Fibroblast of skin of scalp (primary cell): ENCODE results near the gene EMILIN1.

Experiments used
- DNase-seq: peaks from one replicate; pipeline ENCODE4 v3.0.0-alpha.2; 2013

EMILIN1 gene

GRCh38 chr2:27127883-27128667 lies 49.7 kb downstream of the EMILIN1 start:
- DNase-seq, result no peak

GRCh38 chr2:27128668-27129571 lies 50.5 kb downstream of the EMILIN1 start:
- no peak for DNase-seq

- DNase-seq, result no peak
Observed at GRCh38 chr2:27130396-27130795, 52.0 kb downstream of the EMILIN1 start.

- no peak for DNase-seq
Observed at GRCh38 chr2:27131429-27131828, 53.0 kb downstream of the EMILIN1 start.

GRCh38 chr2:27133195-27133875 lies 54.9 kb downstream of the EMILIN1 start:
- no peak for DNase-seq

GRCh38 chr2:27133905-27134780 lies 55.7 kb downstream of the EMILIN1 start, which contains the start of gene PREB:
Gene PREB, minus strand, starts transcription at chr2:27134636. Its CDS starts 215 bp downstream, at chr2:27134421.
- DNase-seq, result peak; percentile 96

GRCh38 chr2:27134781-27135477 lies 56.5 kb downstream of the EMILIN1 start:
- DNase-seq, result no peak

- DNase-seq, result no peak
Observed at GRCh38 chr2:27135478-27135955, 57.1 kb downstream of the EMILIN1 start.
